Breast epithelium (tissue), 3 donors: ENCODE data around the gene NEBL.

Experiments
- CTCF ChIP-seq, 3 donors: fragments of 450-650 bp; IDR thresholded peaks; one replicate each; pipeline ENCODE4 v1.5.1; 2016 to 2017; ENCODE audit warnings: antibody characterized with exemption in 3 of 3, mild to moderate bottlenecking in 3 of 3, moderate library complexity in 3 of 3
- POLR2A ChIP-seq: fragments of 450-650 bp; IDR thresholded peaks from one replicate; pipeline ENCODE4 v1.6.1; 2016; ENCODE audit warnings: antibody characterized with exemption, mild to moderate bottlenecking, moderate library complexity

GRCh38 chr10:20892796-20893195 lies 4.3 kb downstream of the NEBL start:
- TF ChIP-seq POLR2A (no peak), CTCF (IDR thresholded peaks at IDR 0.05) (no peak)
